ENCODE data around the gene PWWP2A.
"Not testable (repeated sequence)": the region's sequence is repeated elsewhere in the genome, so short reads cannot be mapped to it uniquely, and the experiment has no call there.

The PWWP2A gene
- 36.3 to 66.1 (median 39.0) reads per million in 9 experiments for total RNA-seq

- Mint-ChIP-seq H3K9me3 (no peaks in the 10 kb centered on the region), H3K4me1 (ENCODE audit: low read depth in 2 of 2) (peaks cover 7 to 10% of the 10 kb centered on the region in 2 donors), H3K27me3 (peaks cover 11 to 12% of the 10 kb centered on the region in 2 donors), H3K36me3 (ENCODE audit: insufficient read depth) (peaks cover 26% of the 10 kb centered on the region), H3K4me3 (peak within 1 kb of the TSS; percentile 91 to 94), H3K27ac (peak within 1 kb of the TSS; percentile 86 to 94)
- peak; percentile 95 to 98 (median 96) for DNase-seq
- peak; percentile 89 for ATAC-seq (replicated peaks)
These were observed at the start of gene PWWP2A for GRCh38 chr5:160119142-160119904. Gene PWWP2A, minus strand, starts transcription at chr5:160119450. Its CDS starts 62 bp downstream, at chr5:160119388.

- no peak for ATAC-seq (replicated peaks)
- H3K27me3 Mint-ChIP-seq: peaks cover 58 to 67% of the 10 kb centered on the region in 2 donors
- no peak overlapping the region for H3K27ac Mint-ChIP-seq
These were observed 48.4 kb upstream of the PWWP2A start for GRCh38 chr5:160167624-160168165.

GRCh38 chr5:160166973-160167623 lies 47.8 kb upstream of the PWWP2A start:
- no peaks in the 10 kb centered on the region for H3K9me3 Mint-ChIP-seq
- H3K27ac Mint-ChIP-seq: no peak overlapping the region
- no peak overlapping the region for H3K4me3 Mint-ChIP-seq
- peaks cover 58 to 73% of the 10 kb centered on the region in 2 donors for H3K27me3 Mint-ChIP-seq
- no peaks in the 10 kb centered on the region for H3K36me3 Mint-ChIP-seq (ENCODE audit: insufficient read depth)
- DNase-seq: no peak
- no peak for ATAC-seq (replicated peaks)
- H3K4me1 Mint-ChIP-seq (ENCODE audit: low read depth in 2 of 2): peaks cover 0 to 8% of the 10 kb centered on the region in 2 donors

More at GRCh38 chr5:160167624-160168165, 48.4 kb upstream of the PWWP2A start:
- DNase-seq: no peak
- Mint-ChIP-seq H3K36me3 (ENCODE audit: insufficient read depth) (no peaks in the 10 kb centered on the region), H3K9me3 (no peaks in the 10 kb centered on the region), H3K4me3 (no peak overlapping the region), H3K4me1 (ENCODE audit: low read depth in 2 of 2) (peaks cover 0 to 8% of the 10 kb centered on the region in 2 donors)

GRCh38 chr5:160166069-160166972 lies 47.1 kb upstream of the PWWP2A start:
- ATAC-seq (replicated peaks): no peak
- H3K36me3 Mint-ChIP-seq (ENCODE audit: insufficient read depth): no peaks in the 10 kb centered on the region
- no peak overlapping the region for H3K27ac Mint-ChIP-seq
- H3K4me3 Mint-ChIP-seq: no peak overlapping the region
- H3K4me1 Mint-ChIP-seq (ENCODE audit: low read depth in 2 of 2): peaks cover 0 to 8% of the 10 kb centered on the region in 2 donors
- H3K9me3 Mint-ChIP-seq: no peaks in the 10 kb centered on the region
- peaks cover 58 to 76% of the 10 kb centered on the region in 2 donors for H3K27me3 Mint-ChIP-seq
- DNase-seq: no peak

- peaks cover 58 to 77% of the 10 kb centered on the region in 2 donors for H3K27me3 Mint-ChIP-seq
- ATAC-seq (replicated peaks) (no peak), DNase-seq (no peak)
- no peaks in the 10 kb centered on the region for H3K36me3 Mint-ChIP-seq (ENCODE audit: insufficient read depth)
- H3K27ac Mint-ChIP-seq: no peak overlapping the region
- H3K9me3 Mint-ChIP-seq: no peaks in the 10 kb centered on the region
- peaks cover 0 to 8% of the 10 kb centered on the region in 2 donors for H3K4me1 Mint-ChIP-seq (ENCODE audit: low read depth in 2 of 2)
- peak overlapping the region in 1 of 2 donors; percentile 15 for H3K4me3 Mint-ChIP-seq
These were observed 46.2 kb upstream of the PWWP2A start for GRCh38 chr5:160165137-160166068.

- Mint-ChIP-seq H3K27me3 (peaks cover 48 to 68% of the 10 kb centered on the region in 2 donors), H3K36me3 (ENCODE audit: insufficient read depth) (no peaks in the 10 kb centered on the region), H3K27ac (no peak overlapping the region), H3K9me3 (no peaks in the 10 kb centered on the region), H3K4me1 (ENCODE audit: low read depth in 2 of 2) (peaks cover 0 to 8% of the 10 kb centered on the region in 2 donors), H3K4me3 (no peak overlapping the region)
- ATAC-seq (replicated peaks) (no peak), DNase-seq (no peak)
These were observed 43.7 kb upstream of the PWWP2A start for GRCh38 chr5:160162910-160163309.

GRCh38 chr5:160161626-160162025 lies 42.4 kb upstream of the PWWP2A start:
- DNase-seq: no peak
- Mint-ChIP-seq H3K4me1 (ENCODE audit: low read depth in 2 of 2) (peaks cover 0 to 8% of the 10 kb centered on the region in 2 donors), H3K4me3 (no peak overlapping the region), H3K36me3 (ENCODE audit: insufficient read depth) (no peaks in the 10 kb centered on the region), H3K9me3 (no peaks in the 10 kb centered on the region), H3K27ac (no peak overlapping the region), H3K27me3 (peaks cover 37 to 59% of the 10 kb centered on the region in 2 donors)
- no peak for ATAC-seq (replicated peaks)

- H3K9me3 Mint-ChIP-seq; ATAC-seq (replicated peaks); H3K4me1 Mint-ChIP-seq (ENCODE audit: low read depth in 2 of 2); DNase-seq; H3K36me3 Mint-ChIP-seq (ENCODE audit: insufficient read depth); H3K27ac Mint-ChIP-seq; H3K4me3 Mint-ChIP-seq: not testable (repeated sequence)
- H3K27me3 Mint-ChIP-seq: peaks cover 30 to 52% of the 10 kb centered on the region in 2 donors
These were observed 41.6 kb upstream of the PWWP2A start for GRCh38 chr5:160160875-160161274.

GRCh38 chr5:160159991-160160792 lies 40.9 kb upstream of the PWWP2A start:
- peaks cover 27 to 50% of the 10 kb centered on the region in 2 donors for H3K27me3 Mint-ChIP-seq
- ATAC-seq (replicated peaks) (no peak), DNase-seq (no peak)

GRCh38 chr5:160158087-160158486 lies 38.8 kb upstream of the PWWP2A start:
- H3K36me3 Mint-ChIP-seq (ENCODE audit: insufficient read depth): no peaks in the 10 kb centered on the region
- no peak for ATAC-seq (replicated peaks)
- H3K27ac Mint-ChIP-seq: no peak overlapping the region

More at GRCh38 chr5:160159991-160160792, 40.9 kb upstream of the PWWP2A start:
- Mint-ChIP-seq H3K4me1 (ENCODE audit: low read depth in 2 of 2) (peaks cover 0 to 3% of the 10 kb centered on the region in 2 donors), H3K27ac (no peak overlapping the region), H3K9me3 (no peaks in the 10 kb centered on the region), H3K36me3 (ENCODE audit: insufficient read depth) (no peaks in the 10 kb centered on the region), H3K4me3 (no peak overlapping the region)

GRCh38 chr5:160155017-160155750 lies 35.9 kb upstream of the PWWP2A start:
- peaks cover 0 to 5% of the 10 kb centered on the region in 2 donors for H3K4me1 Mint-ChIP-seq (ENCODE audit: low read depth in 2 of 2)
- no peaks in the 10 kb centered on the region for H3K36me3 Mint-ChIP-seq (ENCODE audit: insufficient read depth)
- no peak overlapping the region for H3K27ac Mint-ChIP-seq
- H3K4me3 Mint-ChIP-seq: no peak overlapping the region
- DNase-seq: no peak
- no peaks in the 10 kb centered on the region for H3K9me3 Mint-ChIP-seq
- no peak for ATAC-seq (replicated peaks)
- H3K27me3 Mint-ChIP-seq: peaks cover 15 to 24% of the 10 kb centered on the region in 2 donors

More at GRCh38 chr5:160158087-160158486, 38.8 kb upstream of the PWWP2A start:
- DNase-seq: no peak
- no peaks in the 10 kb centered on the region for H3K4me1 Mint-ChIP-seq (ENCODE audit: low read depth in 2 of 2)
- H3K9me3 Mint-ChIP-seq: no peaks in the 10 kb centered on the region
- no peak overlapping the region for H3K4me3 Mint-ChIP-seq
- H3K27me3 Mint-ChIP-seq: peaks cover 17 to 41% of the 10 kb centered on the region in 2 donors

Data from effector memory CD8-positive, alpha-beta T cell (primary cell).